HepG2 (cell line): ENCODE data around the gene SMO. TPM values are rescaled to one million over a fixed set of nuclear protein-coding genes. Genes with fewer than 3 reads are reported as not detected.

Experiments
- CREB1 ChIP-seq, 2 experiments: fragments of 450-650 bp in 1 of 2; IDR thresholded peaks; 2 replicates each; pipeline ENCODE4 v1.6.1; 2016 to 2017; ENCODE audit warnings: control low read depth in 1 of 2, mild to moderate bottlenecking in 1 of 2, missing compliant biosample characterization in 1 of 2, missing genetic modification characterization in 1 of 2
- DRAP1 ChIP-seq: IDR thresholded peaks from 2 replicates; pipeline ENCODE4 v1.6.1; 2016; ENCODE audit warnings: missing genetic modification reagents, missing compliant biosample characterization
- HNF4A ChIP-seq: sonication (generic); formaldehyde crosslinking; IDR thresholded peaks from 2 replicates; pipeline ENCODE4 v1.4.0; 2020; ENCODE audit warnings: missing genetic modification reagents
- HOXA9 ChIP-seq: sonication (generic); formaldehyde crosslinking; IDR thresholded peaks from 2 replicates; pipeline ENCODE4 v1.8.1; 2022; ENCODE audit warnings: missing genetic modification reagents, mild to moderate bottlenecking, moderate library complexity, borderline replicate concordance
- IRF2 ChIP-seq: IDR thresholded peaks from 2 replicates; pipeline ENCODE4 v1.6.1; 2018; ENCODE audit warnings: missing genetic modification reagents, missing compliant biosample characterization
- KIAA2018 ChIP-seq: sonication (generic); formaldehyde crosslinking; IDR thresholded peaks from 2 replicates; pipeline ENCODE4 v1.5.0; 2020; ENCODE audit warnings: mild to moderate bottlenecking, missing genetic modification reagents, borderline replicate concordance
- POLR2G ChIP-seq: fragments of 200-400 bp; formaldehyde crosslinking; IDR thresholded peaks from 2 replicates; pipeline ENCODE4 v1.6.1; 2018; ENCODE audit warnings: mild to moderate bottlenecking, low read depth, low read length, moderate library complexity
- SNAPC4 ChIP-seq: sonication (generic); formaldehyde crosslinking; IDR thresholded peaks from 2 replicates; pipeline ENCODE4 v1.4.0; 2020; ENCODE audit warnings: mild to moderate bottlenecking, missing genetic modification reagents
- SP5 ChIP-seq: IDR thresholded peaks from 2 replicates; pipeline ENCODE4 v1.6.1; 2016; ENCODE audit warnings: low read depth, borderline replicate concordance
- ZFP82 ChIP-seq: sonication (generic); formaldehyde crosslinking; IDR thresholded peaks from 2 replicates; pipeline ENCODE4 v1.5.1; 2020; ENCODE audit warnings: mild to moderate bottlenecking, missing genetic modification reagents, borderline replicate concordance
- ZGPAT ChIP-seq: IDR thresholded peaks from 2 replicates; pipeline ENCODE4 v1.6.1; 2016; ENCODE audit warnings: mild to moderate bottlenecking
- ZKSCAN1 ChIP-seq: fragments of 150-350 bp; IDR thresholded peaks from 2 replicates; pipeline ENCODE4 v1.6.1; 2014; ENCODE audit warnings: low read length
- ZNF841 ChIP-seq: sonication (generic); formaldehyde crosslinking; IDR thresholded peaks from 2 replicates; pipeline ENCODE4 v1.8.1; 2023; ENCODE audit warnings: missing genetic modification reagents, borderline replicate concordance
- polyA plus RNA-seq, 8 experiments: library from polyadenylated mRNA; depleted of rRNA in 3 of 8; stranded (reverse) in 7 of 8; unstranded in 1 of 8; fragments of >200 nt; fragmentation: Illumina TruSeq in 4 of 8; extraction: Trizol in 4 of 8; gene quantifications; 2 replicates each; pipeline versions ENCODE4 v1.2.1 to v1.2.3, GENCODE V29; 2011 to 2016; ENCODE audit warnings: low read depth in 4 of 8, missing spikeins in 1 of 8, mixed read lengths in 1 of 8; ENCODE audit not compliant: insufficient read depth in 1 of 8
- total RNA-seq, 5 experiments: library from RNA; depleted of rRNA; stranded (reverse); fragments of >200 nt; fragmentation: Illumina TruSeq; extraction: Trizol; gene quantifications; 2 replicates each; pipeline ENCODE4 v1.2.3, GENCODE V29; 2016; ENCODE audit warnings: low read depth in 1 of 5

SMO gene
- total and polyA plus RNA-seq, 2 of the 13 experiments (the other 11 are each of a cell fraction or from before 2014, with no cell fraction given): 23.8 to 32.3 TPM

- TF ChIP-seq IRF2 (no peak), ZKSCAN1 (no peak), KIAA2018 (no peak), HNF4A (CRISPR knock-in tag) (no peak), ZNF841 (CRISPR knock-in tag) (0 out of 2 replicates have a peak, but pooled peaks have one; percentile 10), HOXA9 (CRISPR knock-in tag) (peak; percentile 35; the same call in 1 of the 2 replicates), ZGPAT (CRISPR knock-in tag) (peak; percentile 50; the same call in 1 of the 2 replicates), SP5 (CRISPR knock-in tag) (peak; percentile 45; the same call in 1 of the 2 replicates), POLR2G (peak; percentile 70), SNAPC4 (CRISPR knock-in tag) (no peak), DRAP1 (CRISPR knock-in tag) (0 out of 2 replicates have a peak, but pooled peaks have one; percentile 29), ZFP82 (CRISPR knock-in tag) (no peak), CREB1 (IDR thresholded peaks at IDR 0.05) (no peak), CREB1 (CRISPR knock-in tag; IDR thresholded peaks at IDR 0.05) (no peak)
Observed at GRCh38 chr7:129188372-129188891, at the start of gene SMO (continued).
